ENCODE results near the gene TNFRSF25. TPM values are rescaled to one million over a fixed set of nuclear protein-coding genes. Genes with fewer than 3 reads are reported as not detected.

Gene TNFRSF25
- total and polyA plus RNA-seq, 2 experiments from 2014 or later: 13.6 to 25.3 TPM

DNA sequence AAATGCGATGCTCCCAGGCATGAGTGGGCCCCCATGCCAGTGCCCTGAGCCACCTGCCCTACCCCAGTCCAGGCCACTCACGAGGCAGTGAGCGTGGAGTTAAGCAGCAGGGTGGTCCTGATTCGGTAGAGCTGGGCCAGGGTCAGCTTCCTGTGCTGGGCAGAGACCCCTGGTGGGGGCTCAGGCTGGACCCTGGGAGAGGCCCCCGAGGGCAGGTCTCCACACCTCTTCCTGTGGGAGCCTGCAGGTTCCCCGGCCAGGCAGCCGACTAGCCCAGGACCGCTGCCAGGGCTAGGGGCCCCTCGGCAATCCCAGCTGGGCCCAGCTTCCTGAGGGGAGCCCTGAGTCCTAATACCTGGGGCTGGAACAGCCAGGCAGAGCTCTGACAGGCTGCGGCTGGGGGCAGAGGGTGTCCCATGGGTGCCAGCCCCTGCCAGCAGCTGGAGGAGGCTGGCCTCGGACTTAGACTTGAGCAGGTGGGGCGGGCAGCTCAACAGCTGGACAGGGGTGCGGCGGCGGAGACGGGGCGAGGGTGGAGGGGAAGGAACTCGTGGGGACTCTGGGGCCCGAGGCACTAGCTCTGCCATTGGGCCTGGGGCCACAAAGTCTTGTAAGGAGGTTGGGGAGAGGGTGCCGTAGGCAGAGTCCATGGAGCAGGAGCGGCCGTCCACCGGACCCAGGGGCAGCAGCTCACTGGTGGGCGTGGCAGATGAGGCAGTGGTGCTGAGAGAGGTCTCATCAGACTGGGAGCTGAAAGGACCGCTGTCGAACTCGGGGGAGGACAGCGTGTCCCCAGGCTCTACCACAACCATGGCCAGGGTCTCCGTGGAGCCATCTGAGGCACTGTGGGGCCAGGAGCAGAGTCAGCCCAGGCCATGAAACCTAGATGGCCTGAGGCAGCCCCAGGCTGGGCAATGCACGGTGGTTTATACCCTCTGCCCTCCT is 2.0 kb upstream of the TNFRSF25 start:
- no peak overlapping the region for H3K27ac ChIP-seq (ENCODE audit: low read depth)
- TF ChIP-seq EZH2 (IDR thresholded peaks at IDR 0.05; ENCODE audit: low read depth, unreplicated experiment): no peak
- DNase-seq (ENCODE audit: low spot score) (no peak), ATAC-seq (no peak)
- peaks cover 3% of the 10 kb centered on the region; the same call in 1 of the 2 replicates for H4K20me1 ChIP-seq (replicated peaks; ENCODE audit: insufficient read depth)
- no peak overlapping the region for H3K4me3 Mint-ChIP-seq
- H3K9me2 ChIP-seq (ENCODE audit: insufficient read depth): no peaks in the 10 kb centered on the region
- H3K4me1 ChIP-seq (ENCODE audit: insufficient read depth): peaks cover 7% of the 10 kb centered on the region; the same call in 1 of the 2 replicates
- peaks cover 5% of the 10 kb centered on the region; the same call in 1 of the 2 replicates for H3K27me3 ChIP-seq (ENCODE audit: insufficient read depth)
- no peak overlapping the region for H3K4me3 ChIP-seq
- no peaks in the 10 kb centered on the region for H3K79me2 ChIP-seq (replicated peaks; ENCODE audit: insufficient read depth)
- peaks cover 34% of the 10 kb centered on the region for H3K36me3 Mint-ChIP-seq (ENCODE audit: low read depth)
- peaks cover 15% of the 10 kb centered on the region for H3K4me1 Mint-ChIP-seq
- H3K36me3 ChIP-seq (ENCODE audit: insufficient read depth): no peaks in the 10 kb centered on the region
- H3K9me3 Mint-ChIP-seq: no peaks in the 10 kb centered on the region; the same call in 2 of the 3 replicates
- H3K27me3 Mint-ChIP-seq (ENCODE audit: insufficient read depth, low read depth, poor library complexity): peaks cover 14% of the 10 kb centered on the region
- no peak overlapping the region for H2AFZ ChIP-seq
- H3K4me2 ChIP-seq: no peak overlapping the region
- peaks cover 23% of the 10 kb centered on the region; the same call in 1 of the 2 replicates for H3F3A ChIP-seq (replicated peaks; ENCODE audit: low read depth)
- no peak overlapping the region for H3K27ac Mint-ChIP-seq

DNA sequence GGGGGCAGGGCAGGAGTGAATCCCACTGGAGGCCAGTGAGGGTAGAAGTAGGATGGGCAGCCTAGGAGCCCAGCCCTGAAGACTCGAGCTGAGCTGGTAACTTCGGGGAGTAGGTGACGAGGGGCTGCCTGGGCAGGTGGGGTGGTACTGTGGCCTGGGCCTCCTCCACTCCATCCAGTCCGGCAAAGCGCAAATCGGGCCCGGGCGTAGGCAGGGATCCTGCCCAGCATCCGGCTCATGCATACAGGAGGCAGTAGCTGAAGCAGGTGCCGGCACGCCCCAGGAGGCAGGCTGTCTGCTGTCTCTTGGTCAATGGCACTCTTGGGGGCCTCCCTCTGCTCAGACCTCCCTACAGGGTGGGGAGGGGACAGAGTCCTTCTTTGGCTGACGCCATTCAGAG is 1.3 kb upstream of the TNFRSF25 start:
- Mint-ChIP-seq H3K36me3 (ENCODE audit: low read depth) (peaks cover 34% of the 10 kb centered on the region), H3K27me3 (ENCODE audit: insufficient read depth, low read depth, poor library complexity) (peaks cover 16% of the 10 kb centered on the region), H3K4me3 (no peak overlapping the region; the same call in 2 of the 3 replicates), H3K27ac (no peak overlapping the region), H3K4me1 (peaks cover 11% of the 10 kb centered on the region), H3K9me3 (no peaks in the 10 kb centered on the region; the same call in 2 of the 3 replicates)
- peaks cover 7% of the 10 kb centered on the region; the same call in 1 of the 2 replicates for H3K4me1 ChIP-seq (ENCODE audit: insufficient read depth)
- no peak overlapping the region for H3K27ac ChIP-seq (ENCODE audit: low read depth)
- H3K9me2 ChIP-seq (ENCODE audit: insufficient read depth): no peaks in the 10 kb centered on the region
- no peaks in the 10 kb centered on the region for H3K79me2 ChIP-seq (replicated peaks; ENCODE audit: insufficient read depth)
- H3K36me3 ChIP-seq (ENCODE audit: insufficient read depth): no peaks in the 10 kb centered on the region
- H3K27me3 ChIP-seq (ENCODE audit: insufficient read depth): peaks cover 5% of the 10 kb centered on the region; the same call in 1 of the 2 replicates
- peaks cover 3% of the 10 kb centered on the region; the same call in 1 of the 2 replicates for H4K20me1 ChIP-seq (replicated peaks; ENCODE audit: insufficient read depth)
- H2AFZ ChIP-seq: no peak overlapping the region
- H3K4me2 ChIP-seq: no peak overlapping the region
- no peak overlapping the region for H3K4me3 ChIP-seq
- H3F3A ChIP-seq (replicated peaks; ENCODE audit: low read depth): peaks cover 20% of the 10 kb centered on the region; the same call in 1 of the 2 replicates
- ATAC-seq: no peak
- DNase-seq (ENCODE audit: low spot score): no peak
- TF ChIP-seq ZNF114 (CRISPR knock-in tag; IDR thresholded peaks at IDR 0.05) (no peak), EZH2 (IDR thresholded peaks at IDR 0.05; ENCODE audit: low read depth, unreplicated experiment) (no peak), CREB1 (CRISPR knock-in tag; IDR thresholded peaks at IDR 0.05; ENCODE audit: low read depth) (no peak), ZNF331 (CRISPR knock-in tag; IDR thresholded peaks at IDR 0.05; ENCODE audit: low read depth) (no peak)
- TF ChIP-seq, protein P1, sequence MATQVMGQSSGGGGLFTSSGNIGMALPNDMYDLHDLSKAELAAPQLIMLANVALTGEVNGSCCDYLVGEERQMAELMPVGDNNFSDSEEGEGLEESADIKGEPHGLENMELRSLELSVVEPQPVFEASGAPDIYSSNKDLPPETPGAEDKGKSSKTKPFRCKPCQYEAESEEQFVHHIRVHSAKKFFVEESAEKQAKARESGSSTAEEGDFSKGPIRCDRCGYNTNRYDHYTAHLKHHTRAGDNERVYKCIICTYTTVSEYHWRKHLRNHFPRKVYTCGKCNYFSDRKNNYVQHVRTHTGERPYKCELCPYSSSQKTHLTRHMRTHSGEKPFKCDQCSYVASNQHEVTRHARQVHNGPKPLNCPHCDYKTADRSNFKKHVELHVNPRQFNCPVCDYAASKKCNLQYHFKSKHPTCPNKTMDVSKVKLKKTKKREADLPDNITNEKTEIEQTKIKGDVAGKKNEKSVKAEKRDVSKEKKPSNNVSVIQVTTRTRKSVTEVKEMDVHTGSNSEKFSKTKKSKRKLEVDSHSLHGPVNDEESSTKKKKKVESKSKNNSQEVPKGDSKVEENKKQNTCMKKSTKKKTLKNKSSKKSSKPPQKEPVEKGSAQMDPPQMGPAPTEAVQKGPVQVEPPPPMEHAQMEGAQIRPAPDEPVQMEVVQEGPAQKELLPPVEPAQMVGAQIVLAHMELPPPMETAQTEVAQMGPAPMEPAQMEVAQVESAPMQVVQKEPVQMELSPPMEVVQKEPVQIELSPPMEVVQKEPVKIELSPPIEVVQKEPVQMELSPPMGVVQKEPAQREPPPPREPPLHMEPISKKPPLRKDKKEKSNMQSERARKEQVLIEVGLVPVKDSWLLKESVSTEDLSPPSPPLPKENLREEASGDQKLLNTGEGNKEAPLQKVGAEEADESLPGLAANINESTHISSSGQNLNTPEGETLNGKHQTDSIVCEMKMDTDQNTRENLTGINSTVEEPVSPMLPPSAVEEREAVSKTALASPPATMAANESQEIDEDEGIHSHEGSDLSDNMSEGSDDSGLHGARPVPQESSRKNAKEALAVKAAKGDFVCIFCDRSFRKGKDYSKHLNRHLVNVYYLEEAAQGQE (IDR thresholded peaks at IDR 0.05; ENCODE audit: unreplicated experiment): no peak
- TF ChIP-seq, protein P2, sequence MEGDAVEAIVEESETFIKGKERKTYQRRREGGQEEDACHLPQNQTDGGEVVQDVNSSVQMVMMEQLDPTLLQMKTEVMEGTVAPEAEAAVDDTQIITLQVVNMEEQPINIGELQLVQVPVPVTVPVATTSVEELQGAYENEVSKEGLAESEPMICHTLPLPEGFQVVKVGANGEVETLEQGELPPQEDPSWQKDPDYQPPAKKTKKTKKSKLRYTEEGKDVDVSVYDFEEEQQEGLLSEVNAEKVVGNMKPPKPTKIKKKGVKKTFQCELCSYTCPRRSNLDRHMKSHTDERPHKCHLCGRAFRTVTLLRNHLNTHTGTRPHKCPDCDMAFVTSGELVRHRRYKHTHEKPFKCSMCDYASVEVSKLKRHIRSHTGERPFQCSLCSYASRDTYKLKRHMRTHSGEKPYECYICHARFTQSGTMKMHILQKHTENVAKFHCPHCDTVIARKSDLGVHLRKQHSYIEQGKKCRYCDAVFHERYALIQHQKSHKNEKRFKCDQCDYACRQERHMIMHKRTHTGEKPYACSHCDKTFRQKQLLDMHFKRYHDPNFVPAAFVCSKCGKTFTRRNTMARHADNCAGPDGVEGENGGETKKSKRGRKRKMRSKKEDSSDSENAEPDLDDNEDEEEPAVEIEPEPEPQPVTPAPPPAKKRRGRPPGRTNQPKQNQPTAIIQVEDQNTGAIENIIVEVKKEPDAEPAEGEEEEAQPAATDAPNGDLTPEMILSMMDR (conservative IDR thresholded peaks at IDR 0.05; ENCODE audit: low read depth in 2 of 2): no peak
- TF ChIP-seq, protein P3, sequence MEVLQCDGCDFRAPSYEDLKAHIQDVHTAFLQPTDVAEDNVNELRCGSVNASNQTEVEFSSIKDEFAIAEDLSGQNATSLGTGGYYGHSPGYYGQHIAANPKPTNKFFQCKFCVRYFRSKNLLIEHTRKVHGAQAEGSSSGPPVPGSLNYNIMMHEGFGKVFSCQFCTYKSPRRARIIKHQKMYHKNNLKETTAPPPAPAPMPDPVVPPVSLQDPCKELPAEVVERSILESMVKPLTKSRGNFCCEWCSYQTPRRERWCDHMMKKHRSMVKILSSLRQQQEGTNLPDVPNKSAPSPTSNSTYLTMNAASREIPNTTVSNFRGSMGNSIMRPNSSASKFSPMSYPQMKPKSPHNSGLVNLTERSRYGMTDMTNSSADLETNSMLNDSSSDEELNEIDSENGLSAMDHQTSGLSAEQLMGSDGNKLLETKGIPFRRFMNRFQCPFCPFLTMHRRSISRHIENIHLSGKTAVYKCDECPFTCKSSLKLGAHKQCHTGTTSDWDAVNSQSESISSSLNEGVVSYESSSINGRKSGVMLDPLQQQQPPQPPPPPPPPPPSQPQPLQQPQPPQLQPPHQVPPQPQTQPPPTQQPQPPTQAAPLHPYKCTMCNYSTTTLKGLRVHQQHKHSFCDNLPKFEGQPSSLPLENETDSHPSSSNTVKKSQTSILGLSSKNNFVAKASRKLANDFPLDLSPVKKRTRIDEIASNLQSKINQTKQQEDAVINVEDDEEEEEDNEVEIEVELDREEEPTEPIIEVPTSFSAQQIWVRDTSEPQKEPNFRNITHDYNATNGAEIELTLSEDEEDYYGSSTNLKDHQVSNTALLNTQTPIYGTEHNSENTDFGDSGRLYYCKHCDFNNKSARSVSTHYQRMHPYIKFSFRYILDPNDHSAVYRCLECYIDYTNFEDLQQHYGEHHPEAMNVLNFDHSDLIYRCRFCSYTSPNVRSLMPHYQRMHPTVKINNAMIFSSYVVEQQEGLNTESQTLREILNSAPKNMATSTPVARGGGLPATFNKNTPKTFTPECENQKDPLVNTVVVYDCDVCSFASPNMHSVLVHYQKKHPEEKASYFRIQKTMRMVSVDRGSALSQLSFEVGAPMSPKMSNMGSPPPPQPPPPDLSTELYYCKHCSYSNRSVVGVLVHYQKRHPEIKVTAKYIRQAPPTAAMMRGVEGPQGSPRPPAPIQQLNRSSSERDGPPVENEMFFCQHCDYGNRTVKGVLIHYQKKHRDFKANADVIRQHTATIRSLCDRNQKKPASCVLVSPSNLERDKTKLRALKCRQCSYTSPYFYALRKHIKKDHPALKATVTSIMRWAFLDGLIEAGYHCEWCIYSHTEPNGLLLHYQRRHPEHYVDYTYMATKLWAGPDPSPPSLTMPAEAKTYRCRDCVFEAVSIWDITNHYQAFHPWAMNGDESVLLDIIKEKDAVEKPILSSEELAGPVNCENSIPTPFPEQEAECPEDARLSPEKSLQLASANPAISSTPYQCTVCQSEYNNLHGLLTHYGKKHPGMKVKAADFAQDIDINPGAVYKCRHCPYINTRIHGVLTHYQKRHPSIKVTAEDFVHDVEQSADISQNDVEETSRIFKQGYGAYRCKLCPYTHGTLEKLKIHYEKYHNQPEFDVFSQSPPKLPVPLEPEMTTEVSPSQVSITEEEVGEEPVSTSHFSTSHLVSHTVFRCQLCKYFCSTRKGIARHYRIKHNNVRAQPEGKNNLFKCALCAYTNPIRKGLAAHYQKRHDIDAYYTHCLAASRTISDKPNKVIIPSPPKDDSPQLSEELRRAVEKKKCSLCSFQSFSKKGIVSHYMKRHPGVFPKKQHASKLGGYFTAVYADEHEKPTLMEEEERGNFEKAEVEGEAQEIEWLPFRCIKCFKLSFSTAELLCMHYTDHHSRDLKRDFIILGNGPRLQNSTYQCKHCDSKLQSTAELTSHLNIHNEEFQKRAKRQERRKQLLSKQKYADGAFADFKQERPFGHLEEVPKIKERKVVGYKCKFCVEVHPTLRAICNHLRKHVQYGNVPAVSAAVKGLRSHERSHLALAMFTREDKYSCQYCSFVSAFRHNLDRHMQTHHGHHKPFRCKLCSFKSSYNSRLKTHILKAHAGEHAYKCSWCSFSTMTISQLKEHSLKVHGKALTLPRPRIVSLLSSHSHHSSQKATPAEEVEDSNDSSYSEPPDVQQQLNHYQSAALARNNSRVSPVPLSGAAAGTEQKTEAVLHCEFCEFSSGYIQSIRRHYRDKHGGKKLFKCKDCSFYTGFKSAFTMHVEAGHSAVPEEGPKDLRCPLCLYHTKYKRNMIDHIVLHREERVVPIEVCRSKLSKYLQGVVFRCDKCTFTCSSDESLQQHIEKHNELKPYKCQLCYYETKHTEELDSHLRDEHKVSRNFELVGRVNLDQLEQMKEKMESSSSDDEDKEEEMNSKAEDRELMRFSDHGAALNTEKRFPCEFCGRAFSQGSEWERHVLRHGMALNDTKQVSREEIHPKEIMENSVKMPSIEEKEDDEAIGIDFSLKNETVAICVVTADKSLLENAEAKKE (CRISPR knock-in tag; IDR thresholded peaks at IDR 0.05): no peak

Data from GM23338 (cell line).